Right forelimb (tissue), 1 donor: Measurements from ENCODE around the gene PHACTR1.
"Not testable (repeated sequence)": the region's sequence is repeated elsewhere in the genome, so short reads cannot be mapped to it uniquely, and the experiment has no call there.

Experiments used
- DNase-seq: peaks from one replicate; pipeline ENCODE4 v3.0.0-alpha.2; 2018

The PHACTR1 gene

DNA sequence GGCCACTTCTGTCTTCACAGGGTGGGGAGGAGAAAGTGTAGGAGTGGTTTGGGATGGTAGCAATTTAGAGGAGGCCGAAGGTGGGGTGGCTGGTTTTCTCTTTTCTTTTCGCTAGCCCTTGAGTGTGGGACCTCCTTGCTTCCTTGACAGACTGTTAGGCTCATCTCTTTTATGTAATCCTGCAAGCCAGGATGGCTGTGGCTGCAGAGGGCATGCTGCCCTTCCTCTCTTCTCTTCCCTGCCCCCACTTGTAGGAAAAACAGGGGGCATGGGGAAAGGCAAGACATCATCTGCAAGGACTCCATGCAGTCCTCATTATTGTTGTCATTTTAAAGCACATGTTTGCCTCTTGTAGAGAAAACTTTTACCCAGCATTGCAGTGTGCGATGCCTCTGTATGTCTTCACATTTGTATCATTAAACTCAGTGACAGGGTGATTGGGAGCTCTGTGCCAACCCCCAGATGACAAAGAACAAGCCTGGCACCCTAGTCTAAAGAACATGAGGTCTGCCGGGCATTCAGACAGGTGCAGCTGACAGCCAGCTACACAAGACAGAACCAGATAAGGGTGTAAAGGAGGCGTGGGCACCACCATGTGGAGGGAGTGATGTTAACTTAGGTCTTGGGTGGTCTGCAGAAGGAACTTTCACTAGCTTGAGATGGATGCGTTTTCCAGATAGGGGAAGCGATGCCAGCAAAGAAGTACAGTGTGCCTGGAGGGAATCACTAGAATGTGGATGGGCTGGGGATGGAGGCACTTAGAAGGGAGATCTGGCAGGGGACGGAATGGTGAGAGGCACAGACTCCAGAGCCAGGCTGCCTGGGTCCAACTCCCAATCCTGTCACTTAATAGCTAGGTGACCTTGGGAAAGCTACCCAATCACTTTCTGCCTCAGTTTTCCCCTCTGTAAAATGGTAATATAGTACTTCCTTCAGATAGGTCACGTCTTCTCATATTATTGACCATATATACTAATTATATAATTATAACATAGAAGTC, 404.2 kb downstream of the PHACTR1 start:
- peak; percentile 48 for DNase-seq

DNA sequence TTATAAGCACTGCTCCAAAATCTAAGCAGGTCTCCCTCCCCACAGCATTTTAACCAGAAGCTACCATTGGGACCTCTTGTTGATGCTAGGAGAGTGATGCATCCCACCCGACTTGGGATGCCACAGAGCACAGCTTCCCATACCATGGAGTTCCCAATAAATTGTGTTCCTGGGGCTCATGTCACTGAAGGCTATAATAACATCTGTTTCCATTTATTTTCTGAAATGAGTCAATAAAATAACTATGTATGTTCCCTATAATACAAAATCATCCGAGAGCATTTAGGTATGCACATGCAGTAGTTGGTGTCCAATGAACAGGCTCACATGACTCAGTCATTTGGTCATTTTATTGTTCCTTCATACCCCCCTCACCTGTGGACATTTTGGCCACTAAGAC, 407.6 kb downstream of the PHACTR1 start:
- DNase-seq = no peak

DNA sequence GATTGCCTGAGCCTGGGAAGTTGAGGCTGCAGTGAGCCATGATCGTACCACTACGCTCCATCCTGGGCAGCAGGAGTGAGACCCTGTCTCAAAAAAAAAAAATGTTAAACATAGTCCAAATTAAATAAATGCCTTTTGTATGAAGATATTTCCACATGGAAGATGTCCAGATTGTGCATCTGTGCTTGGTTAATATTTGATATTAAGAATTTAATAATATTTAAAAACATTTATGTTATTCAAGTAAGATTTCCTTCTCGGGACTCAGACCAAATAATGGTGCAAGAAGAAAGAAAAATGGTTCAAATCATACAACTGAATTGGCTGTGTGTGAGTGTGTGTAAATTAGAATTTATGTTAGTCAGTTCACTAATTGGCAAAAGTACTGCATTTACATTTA, 409.3 kb downstream of the PHACTR1 start:
- no peak for DNase-seq

DNA sequence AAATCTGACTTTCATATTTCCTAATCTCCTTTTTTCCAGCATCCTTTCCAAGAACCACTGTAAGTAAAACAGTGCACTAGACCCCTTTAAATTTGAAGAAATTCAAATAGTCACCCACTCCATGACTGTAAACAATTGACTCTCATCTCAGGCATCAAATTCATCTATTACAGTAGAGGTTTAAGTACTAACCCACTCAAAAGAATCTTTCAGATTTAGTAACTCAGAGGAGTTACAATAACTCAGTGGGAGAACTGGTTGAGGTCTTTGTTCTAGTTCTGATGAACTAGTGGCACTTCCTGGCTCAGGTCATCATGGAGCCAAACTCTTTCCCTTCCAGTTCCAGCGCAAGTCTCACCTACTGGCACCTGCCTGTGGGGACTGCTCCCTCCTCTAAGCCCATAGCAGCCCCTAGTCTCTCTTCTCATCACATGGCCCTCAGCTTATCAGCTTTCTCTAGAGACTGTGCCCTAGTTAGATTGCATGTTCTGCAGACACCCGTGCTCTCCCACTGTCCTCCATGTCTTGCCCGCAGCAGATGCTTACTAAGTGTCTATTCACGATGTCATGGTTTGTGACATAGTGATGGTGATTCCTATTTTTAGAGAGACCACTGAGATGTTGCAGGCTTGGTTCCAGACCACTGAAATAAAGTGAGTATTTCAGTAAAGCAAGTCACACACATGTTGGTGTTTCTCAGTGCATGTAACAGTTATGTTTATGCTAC, 415.5 kb downstream of the PHACTR1 start:
- no peak for DNase-seq

DNA sequence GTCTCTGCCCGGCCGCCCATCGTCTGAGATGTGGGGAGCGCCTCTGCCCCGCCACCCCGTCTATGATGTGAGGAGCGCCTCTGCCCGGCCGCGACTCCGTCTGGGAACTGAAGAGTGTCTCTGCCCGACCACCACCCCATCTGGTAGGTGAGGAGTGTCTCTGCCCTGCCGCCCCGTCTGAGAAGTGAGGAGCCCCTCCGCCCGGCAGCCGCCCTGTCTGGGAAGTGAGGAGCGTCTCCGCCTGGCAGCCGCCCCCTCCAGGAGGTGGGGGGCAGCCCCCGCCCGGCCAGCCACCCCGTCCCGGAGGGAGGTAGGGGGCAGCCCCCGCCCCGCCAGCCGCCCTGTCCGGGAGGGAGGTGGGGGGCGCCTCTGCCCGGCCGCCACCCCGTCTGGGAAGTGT, 417.3 kb downstream of the PHACTR1 start:
- DNase-seq = not testable (repeated sequence)

DNA sequence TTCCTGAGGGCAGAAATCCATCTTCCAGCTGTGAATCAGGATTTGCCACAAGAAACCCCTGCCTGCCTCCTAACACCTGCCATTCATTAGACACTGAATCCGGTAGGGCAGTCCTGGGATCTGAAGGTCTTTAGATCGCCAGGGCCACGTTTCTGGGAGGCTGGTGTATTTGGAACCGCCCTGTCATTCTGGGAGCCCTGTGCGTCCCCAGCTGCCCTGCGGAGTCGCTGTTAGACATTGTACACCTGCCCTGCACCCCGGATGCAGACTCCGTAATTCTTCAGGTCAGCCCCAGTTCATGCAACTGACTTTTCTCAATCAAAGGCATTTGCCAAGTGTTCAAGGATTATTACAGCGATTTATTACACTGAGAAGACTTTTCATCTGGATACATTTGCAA, 418.6 kb downstream of the PHACTR1 start:
- no peak for DNase-seq

DNA sequence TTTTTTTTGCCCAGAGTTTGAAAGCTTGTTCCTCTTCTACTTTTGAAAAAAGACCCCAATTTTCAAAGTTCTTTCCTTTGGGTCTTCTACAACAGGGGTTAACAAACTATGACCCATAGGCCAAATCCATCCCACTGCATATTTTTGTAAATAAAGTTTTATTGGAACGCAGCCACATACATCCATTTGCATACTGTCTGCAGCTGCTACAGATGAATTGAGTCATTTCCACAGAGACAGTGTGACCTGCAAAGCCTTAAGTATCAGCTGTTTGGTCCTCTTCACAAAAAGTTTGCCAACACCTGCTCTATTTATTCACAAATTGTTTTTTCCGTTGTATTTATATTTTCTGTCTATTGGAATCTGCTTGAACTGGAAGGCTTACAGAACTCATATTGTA, 422.6 kb downstream of the PHACTR1 start:
- DNase-seq = no peak

DNA sequence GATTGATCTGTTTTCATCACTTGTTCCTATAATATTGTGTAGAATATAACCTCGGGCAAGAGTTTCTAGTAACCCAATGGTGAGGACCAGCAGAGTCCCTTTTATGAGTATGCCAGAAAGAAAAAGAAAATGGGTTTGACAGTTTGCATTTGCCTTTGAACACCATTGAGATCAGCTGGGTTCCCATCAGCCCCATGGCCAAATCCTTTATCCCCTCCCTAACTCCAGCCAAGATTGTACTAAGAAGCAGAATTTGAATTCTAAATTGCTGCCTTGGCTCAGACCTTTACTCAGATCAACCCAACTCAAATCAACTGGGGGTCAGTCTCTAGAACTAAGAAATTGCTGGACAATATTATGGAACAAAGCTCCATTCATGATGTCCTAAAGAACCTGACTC, 424.4 kb downstream of the PHACTR1 start:
- DNase-seq = no peak

DNA sequence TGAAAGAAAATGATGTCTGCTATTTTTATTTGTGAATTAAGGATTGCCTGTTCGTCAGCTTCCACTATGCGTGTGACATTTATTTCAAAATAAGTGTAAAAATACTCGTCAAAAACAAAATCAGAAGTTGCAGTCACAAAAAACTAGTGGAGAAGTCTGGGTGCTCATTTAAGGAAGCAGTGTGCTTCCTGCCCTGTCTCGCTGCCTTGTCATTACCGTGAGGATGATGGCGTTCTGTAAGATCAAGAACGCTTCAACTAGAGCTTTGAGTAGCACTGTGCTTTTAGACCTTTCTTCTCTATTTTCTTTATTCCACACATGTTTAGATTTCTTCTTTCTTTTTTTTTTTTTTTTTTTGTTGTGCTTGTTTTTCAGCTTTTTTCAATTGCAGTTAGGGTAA, 424.8 kb downstream of the PHACTR1 start:
- no peak for DNase-seq

DNA sequence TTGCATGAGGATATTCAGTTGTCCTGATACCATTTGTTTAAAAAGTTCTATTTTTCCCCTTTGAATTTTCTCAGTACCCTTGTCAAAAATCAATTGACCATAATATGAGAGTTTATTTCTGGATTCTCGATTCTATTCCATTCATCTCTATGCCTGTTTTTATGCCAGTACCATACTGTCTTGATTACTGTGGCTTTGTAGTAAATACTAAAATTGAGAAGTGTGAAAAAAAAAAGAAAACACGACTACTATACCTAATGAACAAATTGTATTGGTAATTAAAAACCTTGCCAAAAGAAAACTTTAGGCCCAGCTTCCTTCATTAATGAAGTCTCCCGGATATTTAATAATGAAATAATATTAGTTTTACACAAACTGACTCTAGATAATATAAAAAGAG, 426.0 kb downstream of the PHACTR1 start:
- no peak for DNase-seq

DNA sequence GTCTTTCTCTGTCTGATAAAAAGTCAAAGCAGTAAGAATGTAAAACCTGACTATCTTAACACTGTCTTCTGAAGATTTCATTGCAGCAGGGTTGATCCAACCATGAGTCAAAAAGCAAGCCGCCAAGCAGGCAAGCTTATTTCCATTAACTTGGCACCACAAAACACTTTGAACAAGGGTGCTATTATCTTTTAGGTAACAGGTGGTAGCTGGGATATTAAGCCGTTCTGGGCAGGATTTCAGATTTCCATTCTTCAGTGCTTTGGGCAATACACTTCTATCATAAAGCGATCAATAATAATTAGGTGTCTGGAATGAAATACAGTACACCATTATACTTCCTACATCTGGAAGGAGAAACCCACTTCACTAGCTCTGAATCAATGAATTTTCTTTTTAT, 429.9 kb downstream of the PHACTR1 start:
- DNase-seq = no peak

DNA sequence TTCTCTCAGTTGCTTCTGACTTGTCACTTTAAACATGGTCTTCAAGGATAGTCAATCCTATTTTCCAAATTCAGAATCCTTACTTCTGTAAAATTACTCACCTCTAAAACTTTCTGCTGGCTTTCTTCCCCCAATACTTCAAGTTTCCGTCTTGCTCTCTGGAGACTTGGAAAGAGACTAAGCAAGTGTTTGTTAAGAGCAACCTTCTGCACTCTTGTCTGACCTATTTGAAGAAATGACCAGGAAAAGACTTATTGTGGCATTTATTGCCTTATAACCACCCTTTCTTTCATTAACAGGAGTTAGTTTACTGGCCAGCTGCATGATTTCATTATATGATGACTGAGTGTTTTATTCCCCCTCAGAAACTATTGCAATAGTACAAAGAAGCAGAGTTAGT, 430.8 kb downstream of the PHACTR1 start:
- DNase-seq = no peak

DNA sequence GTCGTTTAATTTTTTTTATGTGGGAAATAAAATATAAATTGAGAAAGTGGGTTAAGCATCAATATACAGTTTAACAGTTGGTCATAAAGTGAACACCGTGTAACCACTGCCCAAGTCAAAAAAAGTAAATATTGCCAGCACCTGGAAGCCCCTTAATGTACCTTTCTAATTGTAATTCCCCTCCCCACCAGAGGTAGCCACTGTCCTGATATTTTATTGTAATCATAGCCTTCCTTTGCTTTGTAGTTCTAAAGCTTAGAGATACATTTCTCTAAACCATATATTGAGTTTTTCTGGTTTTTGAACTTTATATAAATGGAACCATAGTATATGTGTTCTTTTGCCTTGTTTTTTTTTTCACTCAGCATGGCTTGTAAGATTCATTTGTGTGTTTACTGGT, 431.2 kb downstream of the PHACTR1 start:
- DNase-seq = no peak

DNA sequence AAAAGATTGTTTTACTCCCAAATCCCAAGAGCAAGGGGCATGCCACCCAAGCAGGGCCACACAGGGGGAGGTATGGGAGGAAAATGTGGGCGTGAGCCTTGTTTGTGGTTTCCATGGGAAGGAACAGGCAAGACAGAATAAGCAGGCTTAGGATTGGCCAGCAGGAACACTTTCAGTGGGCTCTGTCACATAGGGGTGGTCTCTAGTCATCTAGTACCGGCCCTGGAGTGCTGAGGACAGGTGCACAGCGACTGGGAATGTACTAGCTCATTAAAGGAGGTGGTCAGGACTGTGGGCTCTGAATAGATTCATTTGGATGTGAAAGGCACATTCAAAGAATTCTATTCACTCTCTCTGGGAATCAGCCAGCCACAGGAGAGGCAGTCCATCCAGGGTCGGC, 436.2 kb downstream of the PHACTR1 start:
- DNase-seq = no peak

DNA sequence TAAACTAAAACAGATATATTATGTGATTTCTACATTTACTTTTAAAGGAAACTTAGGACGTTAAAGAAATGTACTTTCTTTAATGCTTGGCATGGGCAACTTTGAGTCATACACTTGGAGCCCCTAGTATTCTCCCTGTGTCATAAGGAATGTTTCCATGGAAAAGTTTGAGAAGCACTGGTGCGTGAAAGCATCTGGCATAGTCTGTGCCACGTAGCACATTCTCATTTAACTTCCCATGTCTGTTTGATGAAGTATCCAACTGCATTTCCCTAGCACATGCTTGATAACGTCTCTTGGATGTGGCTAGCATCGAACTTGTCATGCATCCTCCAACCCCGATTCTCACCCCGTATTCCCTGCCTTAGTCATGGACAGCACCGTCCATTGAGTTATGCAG, 439.8 kb downstream of the PHACTR1 start:
- DNase-seq = no peak

DNA sequence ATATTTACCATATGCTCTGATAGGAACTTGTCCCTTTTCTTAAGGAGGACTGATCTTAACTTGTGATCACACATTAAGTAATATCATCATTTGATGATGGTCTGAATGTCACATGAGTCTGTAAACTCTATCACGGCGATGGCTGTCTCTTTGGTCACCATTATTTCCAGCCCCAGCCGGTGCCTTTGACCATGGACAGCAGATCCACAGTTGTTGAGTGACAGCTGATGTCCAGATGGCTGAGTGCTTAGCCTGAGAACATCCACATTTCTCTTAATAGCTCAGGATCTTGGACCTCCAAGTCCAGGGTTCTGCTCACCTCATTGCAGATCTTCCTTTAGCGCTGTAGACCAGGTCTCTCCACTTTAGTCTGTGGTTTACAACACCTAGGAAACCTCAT, 440.7 kb downstream of the PHACTR1 start:
- DNase-seq = no peak

DNA sequence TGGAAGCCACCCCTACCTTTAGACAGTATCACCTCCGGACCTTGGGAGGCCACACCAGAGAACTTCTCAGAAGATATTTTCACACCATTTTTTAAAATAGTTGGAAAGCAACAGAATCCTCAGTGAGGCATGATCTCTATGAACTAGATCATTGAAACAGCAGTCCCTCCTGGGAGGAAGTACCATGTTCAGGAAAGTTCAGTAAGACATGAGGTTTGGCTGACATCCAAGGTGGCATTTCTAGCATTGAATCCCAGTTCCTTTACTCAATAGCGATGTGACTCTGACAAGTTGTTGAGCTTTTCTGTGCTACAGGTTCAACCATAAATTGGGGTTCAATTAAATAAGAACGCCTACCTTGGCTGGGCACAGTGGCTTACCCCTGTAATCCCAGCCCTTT, 442.7 kb downstream of the PHACTR1 start:
- no peak for DNase-seq

DNA sequence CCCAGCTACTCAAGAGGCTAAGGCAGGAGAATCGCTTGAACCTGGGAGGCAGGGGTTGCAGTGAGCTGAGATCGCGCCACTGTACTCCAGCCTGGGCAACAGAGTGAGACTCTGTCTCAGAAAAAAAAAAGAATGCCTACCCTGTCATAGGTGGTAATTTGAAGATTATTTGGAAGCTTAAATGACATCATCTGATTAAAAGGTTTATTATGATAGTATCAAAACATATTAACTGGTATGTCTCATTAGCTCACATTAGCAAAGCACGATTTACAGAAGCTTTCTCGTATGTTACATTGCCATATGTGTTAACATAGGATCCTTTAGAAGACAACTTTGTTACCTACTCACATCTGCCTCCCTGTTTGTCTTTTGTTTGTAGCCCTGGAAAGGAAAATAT, 443.3 kb downstream of the PHACTR1 start:
- not testable (repeated sequence) for DNase-seq

DNA sequence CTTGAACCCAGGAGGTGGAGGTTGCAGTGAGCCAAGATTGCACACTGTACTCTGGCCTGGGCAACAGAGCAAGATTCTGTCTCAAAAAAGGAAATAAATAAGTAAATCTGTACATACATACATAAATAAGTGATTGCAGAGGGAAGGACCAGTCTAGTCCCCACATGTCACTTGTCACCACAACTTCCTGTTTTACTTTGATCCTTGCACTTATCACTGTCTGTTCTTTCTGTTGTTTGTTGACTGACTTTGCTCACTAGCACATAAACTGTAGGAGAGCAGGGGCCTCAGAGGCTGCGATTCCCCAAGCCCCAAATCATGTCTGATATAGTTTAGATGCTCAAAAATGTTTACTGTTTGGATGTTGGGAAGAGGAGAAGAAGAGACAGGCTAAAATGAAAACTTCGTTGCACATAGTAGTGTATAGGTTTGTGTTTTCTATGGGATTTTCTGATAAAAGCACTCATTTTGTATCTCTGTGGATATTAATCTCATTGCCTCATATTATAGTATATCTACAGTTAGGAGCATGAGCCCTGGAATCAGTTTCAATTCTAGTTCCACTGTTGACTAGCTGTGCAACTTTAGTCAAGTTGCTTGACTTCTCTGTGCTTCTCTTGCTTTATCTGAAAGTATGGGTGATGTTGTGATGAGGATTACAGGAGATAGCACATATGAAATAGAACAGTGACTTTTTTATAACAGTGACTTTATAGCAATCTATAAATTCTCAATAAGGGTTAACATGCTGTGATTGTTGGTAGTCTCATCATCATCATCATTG, 446.8 kb downstream of the PHACTR1 start:
- no peak for DNase-seq

DNA sequence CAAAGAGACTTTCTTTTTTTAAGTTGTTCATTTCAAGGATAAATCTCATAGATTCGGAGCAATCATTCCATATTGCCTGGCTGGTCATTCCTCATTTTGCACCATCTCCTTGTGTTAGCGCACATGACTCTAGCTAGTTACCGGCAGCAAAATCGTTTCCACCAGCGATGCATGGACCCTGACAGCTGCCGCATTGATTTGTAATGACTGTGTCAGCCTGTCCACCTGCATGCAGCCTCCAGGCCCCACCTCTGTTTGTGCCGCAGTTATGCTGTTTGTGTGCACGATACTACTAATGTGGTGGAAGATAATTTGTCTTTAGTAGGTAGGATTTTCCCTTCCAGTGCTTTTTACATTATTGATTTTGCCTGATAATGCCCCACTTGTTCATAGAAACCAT, 447.7 kb downstream of the PHACTR1 start:
- DNase-seq = no peak

DNA sequence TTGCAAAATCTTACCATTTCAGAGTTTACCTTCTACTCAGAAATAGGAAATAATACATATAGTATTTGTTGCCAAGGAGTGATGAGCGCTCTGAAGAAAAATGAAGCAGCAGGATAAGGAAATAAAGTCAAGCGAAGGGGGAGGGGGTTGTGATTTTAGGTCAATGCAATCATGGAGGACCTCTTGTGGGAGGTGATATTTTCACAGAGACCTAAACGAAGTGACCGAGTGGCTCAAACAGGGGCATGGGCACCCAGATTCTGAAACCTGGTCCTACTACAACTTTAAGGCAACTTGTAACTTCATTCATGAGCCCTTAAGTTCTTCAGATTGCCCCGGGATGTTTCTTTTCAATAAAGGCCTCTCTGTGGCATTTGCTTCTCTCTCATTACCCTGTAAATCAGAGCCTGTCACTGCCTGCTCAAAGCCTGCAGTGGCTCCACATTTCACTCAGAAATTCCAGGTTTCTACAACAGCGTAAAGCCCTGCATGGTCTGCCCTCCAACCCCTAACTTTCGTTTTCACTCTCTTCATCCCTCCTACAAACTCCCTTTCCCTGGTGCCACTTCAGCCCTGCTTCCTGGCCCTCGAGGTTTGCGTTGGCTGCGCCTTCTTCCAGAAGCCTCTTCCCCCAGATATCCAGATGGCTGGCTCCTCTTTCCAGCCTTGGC, 449.1 kb downstream of the PHACTR1 start:
- no peak for DNase-seq

DNA sequence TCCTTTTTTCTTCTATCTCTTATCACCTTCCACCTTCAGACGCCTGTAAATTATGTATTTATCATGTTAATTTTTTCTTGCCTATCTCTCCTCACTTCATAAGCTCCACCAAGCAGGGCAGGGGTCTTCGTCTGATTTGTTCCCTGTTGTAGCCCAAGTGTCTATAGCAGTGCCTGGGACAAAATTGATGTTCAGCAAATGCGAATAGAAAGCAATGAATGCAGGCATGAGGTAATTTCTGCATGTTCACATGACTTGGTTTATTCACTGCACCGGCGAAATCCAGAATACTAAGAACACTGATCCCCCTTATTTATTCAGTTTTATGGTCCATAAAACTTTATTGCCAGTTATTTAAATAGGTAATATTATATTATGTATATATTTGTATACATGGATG, 449.7 kb downstream of the PHACTR1 start:
- DNase-seq = no peak

DNA sequence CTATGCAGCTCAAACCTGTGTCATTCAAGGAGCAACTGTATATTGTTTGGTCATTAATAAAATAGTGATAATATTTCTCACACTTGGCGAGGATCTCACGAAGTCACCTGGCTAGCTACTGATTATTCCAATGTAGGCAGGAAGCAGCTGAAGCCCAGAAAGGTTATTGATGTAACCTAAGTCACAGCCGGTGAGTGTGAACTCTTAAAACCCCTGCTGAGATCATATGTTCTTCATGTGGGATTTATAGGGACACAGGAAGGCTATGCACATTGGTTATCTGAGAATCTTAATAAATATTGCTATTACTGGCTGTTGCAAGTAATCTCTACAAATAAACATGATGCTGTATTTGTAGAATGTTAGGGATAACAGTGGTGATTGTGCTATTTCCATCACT, 450.3 kb downstream of the PHACTR1 start:
- no peak for DNase-seq
